Endothelial cell of umbilical vein (primary cell): ENCODE results near the gene ICE1. TPM values are rescaled to one million over a fixed set of nuclear protein-coding genes. Genes with fewer than 3 reads are reported as not detected.

Source experiments
- BruUV-seq: library from RNA; stranded (reverse); fragments of 400-500 nt; replicated peaks from 2 replicates; lab custom pipeline; 2021; lab: Mats Ljungman, UMichigan
- CTCF ChIA-PET: fragments of 300-600, 350-600 bp; sonication (Branson Sonifier 250); formaldehyde crosslinking; loops from one replicate; lab custom pipeline; 2021; ENCODE audit warnings: antibody characterized with exemption, inconsistent platforms; lab: Charles Lee
- POLR2A ChIA-PET: fragments of 300-600, 350-600 bp; sonication (Branson Sonifier 250); formaldehyde crosslinking; loops from one replicate; lab custom pipeline; 2021; ENCODE audit warnings: antibody characterized with exemption, inconsistent platforms; lab: Charles Lee
- DNase-seq: peaks from one replicate; pipeline ENCODE4 v3.0.0-alpha.2; 2011; ENCODE audit warnings: low read depth, low spot score
- FAIRE-seq: peaks from 2 replicates; lab custom pipeline; 2011; peaks lifted over from hg19 to GRCh38; lab: Jason Lieb, UNC
- H2AFZ ChIP-seq: 2 replicates; pipeline ENCODE4 v1.6.0; 2012; ENCODE audit warnings: low read depth, low read length, control low read depth, inconsistent platforms
- H3K27ac ChIP-seq: 2 replicates; pipeline ENCODE4 v1.5.1; 2011; ENCODE audit warnings: low read depth, mild to moderate bottlenecking, control low read depth, low read length, moderate library complexity; ENCODE audit not compliant: insufficient read depth
- H3K27me3 ChIP-seq, 2 experiments: 2 replicates each; pipeline versions ENCODE4 v1.6.0 to v1.6.1; 2011; ENCODE audit warnings: low read length in 2 of 2, mixed read lengths in 1 of 2; ENCODE audit not compliant: control insufficient read depth in 2 of 2, insufficient read depth in 2 of 2
- H3K36me3 ChIP-seq, 2 experiments: 2 replicates in 1 of 2; 3 replicates in 1 of 2; pipeline ENCODE4 v1.5.1; 2011; ENCODE audit warnings: low read length in 2 of 2, mild to moderate bottlenecking in 1 of 2, moderate library complexity in 1 of 2; ENCODE audit not compliant: control insufficient read depth in 2 of 2, insufficient read depth in 2 of 2; ENCODE audit errors: extremely low read depth in 1 of 2
- H3K4me1 ChIP-seq: 3 replicates; pipeline ENCODE4 v1.5.1; 2011; ENCODE audit warnings: mild to moderate bottlenecking, low read length; ENCODE audit not compliant: control insufficient read depth, insufficient read depth; ENCODE audit errors: extremely low read depth
- H3K4me2 ChIP-seq: 2 replicates; pipeline ENCODE4 v1.6.1; 2011; ENCODE audit warnings: low read length, control low read depth, mixed read lengths; ENCODE audit not compliant: insufficient read depth
- H3K4me3 ChIP-seq, 3 experiments: fragments of 200-600 bp in 1 of 3; sonication (generic), shearing (Covaris generic) in 1 of 3; replicated peaks in 1 of 3; 2 replicates each; pipeline ENCODE4 v1.5.1; 2011 to 2016; ENCODE audit warnings: control low read depth in 3 of 3, low read length in 3 of 3, mild to moderate bottlenecking in 2 of 3, inconsistent platforms in 1 of 3, low read depth in 1 of 3, moderate library complexity in 1 of 3; ENCODE audit not compliant: insufficient read depth in 1 of 3
- H3K79me2 ChIP-seq: 2 replicates; pipeline ENCODE4 v1.6.0; 2012; ENCODE audit warnings: low read length, inconsistent platforms; ENCODE audit not compliant: control insufficient read depth, insufficient read depth
- H3K9ac ChIP-seq: replicated peaks from 2 replicates; pipeline ENCODE3; 2011; ENCODE audit warnings: low read length, control low read depth; ENCODE audit not compliant: insufficient read depth; ENCODE audit errors: extremely low read depth
- H3K9me1 ChIP-seq: replicated peaks from 3 replicates; pipeline ENCODE4 v1.6.0; 2011; ENCODE audit warnings: mild to moderate bottlenecking, low read length; ENCODE audit not compliant: control insufficient read depth, insufficient read depth; ENCODE audit errors: extremely low read depth
- H3K9me3 ChIP-seq: replicated peaks from 2 replicates; pipeline ENCODE4 v1.5.1; 2012; ENCODE audit warnings: low read length, inconsistent platforms; ENCODE audit not compliant: control insufficient read depth, insufficient read depth
- H4K20me1 ChIP-seq: replicated peaks from 2 replicates; pipeline ENCODE3; 2011; ENCODE audit warnings: mild to moderate bottlenecking, low read length; ENCODE audit not compliant: control insufficient read depth, insufficient read depth; ENCODE audit errors: extremely low read depth
- CTCF ChIP-seq, 2 donors: IDR thresholded peaks; 1 replicate in 1 of 2; 2 replicates in 1 of 2; pipeline ENCODE4 v1.5.1; 2011; ENCODE audit warnings: low read length in 2 of 2, mild to moderate bottlenecking in 2 of 2, moderate library complexity in 2 of 2, control low read depth in 1 of 2, inconsistent platforms in 1 of 2, low read depth in 1 of 2; ENCODE audit not compliant: insufficient read depth in 1 of 2; ENCODE audit errors: extremely low read depth in 1 of 2
- EZH2 ChIP-seq: IDR thresholded peaks from 2 replicates; pipeline ENCODE4 v1.6.1; 2012; ENCODE audit warnings: borderline replicate concordance, low read depth, mild to moderate bottlenecking, moderate library complexity, low read length, inconsistent platforms; ENCODE audit not compliant: severe bottlenecking
- FOS ChIP-seq: IDR thresholded peaks from 2 replicates; pipeline ENCODE4 v1.6.1; 2011; ENCODE audit warnings: mild to moderate bottlenecking, low read length, moderate library complexity, borderline replicate concordance; ENCODE audit not compliant: insufficient read depth
- GATA2 ChIP-seq: IDR thresholded peaks from 2 replicates; pipeline ENCODE4 v1.7.0; 2011; ENCODE audit warnings: low read depth, mild to moderate bottlenecking, moderate library complexity, mixed read lengths, low read length; ENCODE audit not compliant: insufficient read length, insufficient read depth
- JUN ChIP-seq: IDR thresholded peaks from 2 replicates; pipeline ENCODE4 v1.6.1; 2011; ENCODE audit warnings: borderline replicate concordance, low read depth; ENCODE audit not compliant: insufficient read length, insufficient read depth
- MAX ChIP-seq: IDR thresholded peaks from 2 replicates; pipeline ENCODE4 v1.6.1; 2011; ENCODE audit not compliant: insufficient read depth, insufficient read length
- MYC ChIP-seq: IDR thresholded peaks from one replicate; pipeline ENCODE4 v1.6.1; 2011; ENCODE audit warnings: mild to moderate bottlenecking, low read depth, low read length
- POLR2A ChIP-seq: IDR thresholded peaks from 2 replicates; pipeline ENCODE4 v1.6.1; 2012; ENCODE audit warnings: low read depth, mild to moderate bottlenecking, control low read depth, low read length
- POLR2AphosphoS5 ChIP-seq: IDR thresholded peaks from 2 replicates; pipeline ENCODE4 v1.6.1; 2012; ENCODE audit warnings: low read depth, mild to moderate bottlenecking, control low read depth, low read length, moderate library complexity; ENCODE audit not compliant: insufficient read depth
- dilution Hi-C: fragments of 300-500 bp; cut with MboI; formaldehyde crosslinking; loops from one replicate; pipeline ENCODE4 v1.15.0; 2019; ENCODE audit warnings: low sequenced_read_pairs; ENCODE audit not compliant: extremely low pct_ligation_motif_present
- intact Hi-C: fragments of 100-400 bp; cut with micrococcal nuclease; formaldehyde crosslinking; loops from one replicate; pipeline ENCODE4 v1.10.0; 2022
- polyA plus RNA-seq, 4 experiments: library from polyadenylated mRNA; depleted of rRNA in 3 of 4; stranded (reverse) in 3 of 4; unstranded in 1 of 4; fragments of >200 nt; gene quantifications; 2 replicates each; pipeline versions ENCODE4 v1.2.1 to v1.2.3, GENCODE V29; 2011 to 2012; ENCODE audit warnings: missing spikeins in 1 of 4
- total RNA-seq: library from RNA; stranded (reverse); gene quantifications from 2 replicates; pipeline ENCODE4 v1.2.3, GENCODE V29; 2021

The ICE1 gene
- total and polyA plus RNA-seq, 2 donors (not counting 3 experiments of a cell fraction or from before 2014, with no cell fraction given) = 8.8 to 29.1 TPM

- intact Hi-C loops (no loop called here), dilution Hi-C loops (no loop called here)
- Histone ChIP-seq H2AFZ (no peak overlapping the region), H3K9ac (no peak overlapping the region), H3K4me2 (no peak overlapping the region), H3K9me1 (no peaks in the 10 kb centered on the region), H4K20me1 (no peaks in the 10 kb centered on the region), H3K27me3 (no peaks in the 10 kb centered on the region), H3K4me1 (no peaks in the 10 kb centered on the region), H3K79me2 (no peaks in the 10 kb centered on the region), H3K4me3 (no peak overlapping the region), H3K36me3 (no peaks in the 10 kb centered on the region), H3K27ac (no peak overlapping the region), H3K9me3 (peaks cover 3% of the 10 kb centered on the region)
- ChIA-PET CTCF (no interaction called here), POLR2A (no interaction called here)
- BruUV-seq = no TSS peak
- no peak for TF ChIP-seq MAX
- TF ChIP-seq FOS = no peak
- TF ChIP-seq GATA2 = no peak
- no peak for TF ChIP-seq CTCF (IDR thresholded peaks at IDR 0.05; ENCODE audit: extremely low read depth in 1 of 2, insufficient read depth in 1 of 2, low read depth in 1 of 2, low read length in 2 of 2)
- no peak for TF ChIP-seq EZH2
- TF ChIP-seq JUN = no peak
- no peak for TF ChIP-seq POLR2A
- no peak for TF ChIP-seq POLR2AphosphoS5
- no peak for TF ChIP-seq MYC
- FAIRE-seq = no peak
- DNase-seq = no peak
These were observed 117.1 kb downstream of the ICE1 start for GRCh38 chr5:5539590-5539989.
